H1 (cell line): ENCODE results near the gene GADD45B. TPM values are rescaled to one million over a fixed set of nuclear protein-coding genes. Genes with fewer than 3 reads are reported as not detected.

Experiments
- CTCF ChIA-PET: fragments of 300-600 bp; sonication (Branson Sonifier 250); formaldehyde crosslinking; loops from one replicate; lab custom pipeline; 2021; ENCODE audit not compliant: partially characterized antibody; lab: Charles Lee
- POLR2A ChIA-PET: fragments of 300-600 bp; sonication (Branson Sonifier 250); formaldehyde crosslinking; loops from one replicate; lab custom pipeline; 2021; ENCODE audit warnings: inconsistent platforms; ENCODE audit not compliant: partially characterized antibody; lab: Charles Lee
- DNase-seq, 2 experiments: peaks; one replicate each; pipeline versions ENCODE4 v3.0.0 to v3.0.0-alpha.2; 2010 to 2022; ENCODE audit warnings: low spot score in 2 of 2, low read depth in 1 of 2, mixed read lengths in 1 of 2
- FAIRE-seq: peaks from 2 replicates; lab custom pipeline; 2011; peaks lifted over from hg19 to GRCh38; lab: Jason Lieb, UNC
- H2AFZ ChIP-seq: 2 replicates; pipeline ENCODE4 v1.8.1; 2012; ENCODE audit warnings: low read length, inconsistent platforms
- H2AK5ac ChIP-seq: 2 replicates; pipeline ENCODE4 v1.6.1; 2013; ENCODE audit warnings: low read depth, low read length
- H2BK120ac ChIP-seq: replicated peaks from 2 replicates; pipeline ENCODE3; 2013; ENCODE audit warnings: low read depth, low read length, inconsistent platforms
- H2BK12ac ChIP-seq: 2 replicates; pipeline ENCODE4 v1.6.1; 2013; ENCODE audit warnings: low read depth, low read length
- H2BK15ac ChIP-seq: 2 replicates; pipeline ENCODE4 v1.6.1; 2013; ENCODE audit warnings: low read length
- H2BK20ac ChIP-seq: 2 replicates; pipeline ENCODE4 v1.6.1; 2013; ENCODE audit warnings: low read length
- H2BK5ac ChIP-seq: 2 replicates; pipeline ENCODE4 v1.6.1; 2013; ENCODE audit warnings: low read depth, low read length
- H3K14ac ChIP-seq: 2 replicates; pipeline ENCODE4 v1.6.1; 2013; ENCODE audit warnings: inconsistent platforms; ENCODE audit not compliant: insufficient read length
- H3K18ac ChIP-seq: 2 replicates; pipeline ENCODE4 v1.6.1; 2013; ENCODE audit warnings: low read length; ENCODE audit errors: extremely low read depth
- H3K23ac ChIP-seq: 2 replicates; pipeline ENCODE4 v1.6.1; 2013; ENCODE audit warnings: inconsistent platforms; ENCODE audit not compliant: insufficient read length
- H3K23me2 ChIP-seq: 2 replicates; pipeline ENCODE4 v1.6.1; 2013; ENCODE audit warnings: low read depth, low read length
- H3K27ac ChIP-seq: 2 replicates; pipeline ENCODE4 v1.6.1; 2011; ENCODE audit warnings: low read depth, low read length, inconsistent platforms
- H3K27me3 ChIP-seq, 4 experiments: replicated peaks in 1 of 4; 1 replicate in 1 of 4; 2 replicates in 3 of 4; pipeline versions ENCODE4 v1.6.1 to v1.8.1; 2011 to 2013; ENCODE audit warnings: low read length in 3 of 4, mild to moderate bottlenecking in 3 of 4, inconsistent platforms in 2 of 4, mixed read lengths in 2 of 4, moderate library complexity in 1 of 4; ENCODE audit not compliant: control insufficient read depth in 3 of 4, insufficient read depth in 3 of 4; ENCODE audit errors: extremely low read depth in 1 of 4
- H3K36me3 ChIP-seq, 4 experiments: 2 replicates each; pipeline versions ENCODE4 v1.6.1 to v1.8.1; 2011 to 2013; ENCODE audit warnings: mild to moderate bottlenecking in 4 of 4, low read length in 3 of 4, moderate library complexity in 2 of 4, control low read depth in 1 of 4, inconsistent platforms in 1 of 4; ENCODE audit not compliant: insufficient read depth in 4 of 4, control insufficient read depth in 2 of 4
- H3K4ac ChIP-seq: replicated peaks from 2 replicates; pipeline ENCODE3; 2013; ENCODE audit warnings: low read length, low read depth, mixed read lengths, inconsistent platforms; ENCODE audit not compliant: insufficient read length
- H3K4me1 ChIP-seq, 4 experiments: replicated peaks in 1 of 4; 1 replicate in 1 of 4; 2 replicates in 3 of 4; pipeline versions ENCODE4 v1.6.1 to v1.8.1; 2011 to 2013; ENCODE audit warnings: low read length in 3 of 4, inconsistent platforms in 2 of 4, mixed read lengths in 1 of 4; ENCODE audit not compliant: insufficient read depth in 4 of 4, control insufficient read depth in 3 of 4
- H3K4me2 ChIP-seq, 2 experiments: 2 replicates each; pipeline versions ENCODE4 v1.6.1 to v1.8.1; 2011 to 2013; ENCODE audit warnings: low read depth in 2 of 2, low read length in 2 of 2, control low read depth in 1 of 2, inconsistent platforms in 1 of 2, mild to moderate bottlenecking in 1 of 2; ENCODE audit not compliant: insufficient read depth in 1 of 2
- H3K4me3 ChIP-seq, 4 experiments: fragments of 200-600, 300-600 bp in 1 of 4; sonication (generic), shearing (Covaris generic), sonication (Bioruptor Twin) in 1 of 4; 2 replicates each; pipeline versions ENCODE4 v1.5.1 to v1.8.1; 2011 to 2016; ENCODE audit warnings: low read length in 4 of 4, low read depth in 3 of 4, control low read depth in 2 of 4, inconsistent platforms in 2 of 4, mild to moderate bottlenecking in 2 of 4, mixed read lengths in 1 of 4, moderate library complexity in 1 of 4; ENCODE audit not compliant: insufficient read depth in 2 of 4; ENCODE audit errors: extremely low read depth in 1 of 4
- H3K56ac ChIP-seq: replicated peaks from 2 replicates; pipeline ENCODE3; 2013; ENCODE audit warnings: low read depth, mild to moderate bottlenecking, mixed read lengths, low read length, inconsistent platforms; ENCODE audit not compliant: insufficient read length
- H3K79me1 ChIP-seq: 2 replicates; pipeline ENCODE4 v1.6.1; 2013; ENCODE audit warnings: low read depth, low read length, control low read depth
- H3K79me2 ChIP-seq, 2 experiments: 2 replicates each; pipeline versions ENCODE4 v1.6.1 to v1.8.1; 2012 to 2013; ENCODE audit warnings: low read length in 2 of 2, mild to moderate bottlenecking in 2 of 2, inconsistent platforms in 1 of 2; ENCODE audit not compliant: insufficient read depth in 2 of 2, control insufficient read depth in 1 of 2
- H3K9ac ChIP-seq, 4 experiments: replicated peaks in 1 of 4; 1 replicate in 1 of 4; 2 replicates in 3 of 4; pipeline versions ENCODE4 v1.6.1 to v1.8.1; 2011 to 2013; ENCODE audit warnings: low read depth in 3 of 4, low read length in 3 of 4, control low read depth in 2 of 4, mild to moderate bottlenecking in 2 of 4, moderate library complexity in 2 of 4, inconsistent platforms in 1 of 4; ENCODE audit errors: extremely low read depth in 1 of 4
- H3K9me3 ChIP-seq, 2 experiments: 2 replicates each; pipeline versions ENCODE4 v1.6.1 to v1.8.1; 2012 to 2013; ENCODE audit warnings: mild to moderate bottlenecking in 2 of 2, moderate library complexity in 2 of 2, control low read depth in 1 of 2, inconsistent platforms in 1 of 2, low read depth in 1 of 2, low read length in 1 of 2, mixed read lengths in 1 of 2; ENCODE audit not compliant: insufficient read depth in 2 of 2
- H4K20me1 ChIP-seq, 2 experiments: replicated peaks in 1 of 2; 2 replicates each; pipeline versions ENCODE3 to v1.8.1; 2011 to 2013; ENCODE audit warnings: inconsistent platforms in 2 of 2, low read length in 2 of 2, mild to moderate bottlenecking in 1 of 2; ENCODE audit not compliant: insufficient read depth in 2 of 2, control insufficient read depth in 1 of 2
- H4K5ac ChIP-seq: 2 replicates; pipeline ENCODE4 v1.6.1; 2013; ENCODE audit warnings: low read length, low read depth, mixed read lengths, inconsistent platforms; ENCODE audit not compliant: insufficient read length
- H4K8ac ChIP-seq: 2 replicates; pipeline ENCODE4 v1.8.0; 2013; ENCODE audit warnings: mild to moderate bottlenecking, moderate library complexity, low read length, inconsistent platforms; ENCODE audit not compliant: insufficient read depth; ENCODE audit errors: extremely low read depth
- H4K91ac ChIP-seq: replicated peaks from 2 replicates; pipeline ENCODE3; 2013; ENCODE audit warnings: low read length, mixed read lengths, inconsistent platforms; ENCODE audit not compliant: insufficient read length
- ASH2L ChIP-seq: fragments of 200-600, 300-600 bp; sonication (generic); IDR thresholded peaks from one replicate; pipeline ENCODE4 v1.7.1; 2017; ENCODE audit warnings: low read length
- CEBPB ChIP-seq: IDR thresholded peaks from 2 replicates; pipeline ENCODE4 v1.6.1; 2012; ENCODE audit warnings: low read depth, low read length
- CREB1 ChIP-seq: IDR thresholded peaks from 2 replicates; pipeline ENCODE4 v1.6.1; 2012; ENCODE audit warnings: inconsistent platforms
- GTF2F1 ChIP-seq: IDR thresholded peaks from 2 replicates; pipeline ENCODE4 v1.6.1; 2012; ENCODE audit warnings: low read depth, low read length, improper control_type of control experiment, borderline replicate concordance
- MAFK ChIP-seq: IDR thresholded peaks from 2 replicates; pipeline ENCODE4 v1.6.1; 2012; ENCODE audit warnings: low read depth, mild to moderate bottlenecking, improper control_type of control experiment, low read length
- MAX ChIP-seq: IDR thresholded peaks from 2 replicates; pipeline ENCODE4 v1.6.1; 2012; ENCODE audit warnings: inconsistent platforms
- RBBP5 ChIP-seq: IDR thresholded peaks from 2 replicates; pipeline ENCODE4 v1.7.1; 2012; ENCODE audit warnings: low read depth, mild to moderate bottlenecking, inconsistent platforms, low read length, moderate library complexity, borderline replicate concordance
- SAP30 ChIP-seq: fragments of 300-600 bp; sonication (generic); IDR thresholded peaks from 2 replicates; pipeline ENCODE4 v1.7.1; 2012; ENCODE audit warnings: low read length, moderate library complexity, mild to moderate bottlenecking, inconsistent platforms; ENCODE audit not compliant: insufficient read depth, insufficient replicate concordance
- TEAD4 ChIP-seq: IDR thresholded peaks from 2 replicates; pipeline ENCODE4 v1.6.1; 2012; ENCODE audit warnings: low read depth, low read length, inconsistent platforms, mixed read lengths
- WGBS, 2 experiments: shearing (Covaris generic) in 1 of 2; methylation state at CpG; one replicate each; pipeline versions ENCODE4 v1.1.6 to v1.1.7; 2013 to 2015; ENCODE audit warnings: low lambda C conversion rate in 2 of 2, mixed read lengths in 2 of 2, inconsistent platforms in 1 of 2, low coverage in 1 of 2, missing lambda C conversion rate in 1 of 2; ENCODE audit not compliant: insufficient replicate concordance in 2 of 2, insufficient coverage in 1 of 2, insufficient read length in 1 of 2; ENCODE audit errors: extremely low coverage in 1 of 2, missing lambda C conversion rate in 1 of 2; 5-methylcytosine and 5-hydroxymethylcytosine counted together
- polyA plus RNA-seq, 7 experiments: library from polyadenylated mRNA; depleted of rRNA in 3 of 7; stranded (reverse) in 5 of 7; unstranded in 2 of 7; fragments of >200 nt in 5 of 7; fragments of 200-250 nt in 2 of 7; gene quantifications; 1 replicate in 5 of 7; 2 replicates in 1 of 7; 4 replicates in 1 of 7; pipeline versions ENCODE4 v1.2.1 to v1.2.3, GENCODE V29; 2011 to 2013; ENCODE audit warnings: missing spikeins in 2 of 7, mixed read lengths in 2 of 7
- total RNA-seq: library from RNA; stranded (reverse); fragmentation: NEBNext Ultra II Directional; extraction: Animal tissue kit (Norgen Biotek cat#: 25700); gene quantifications from 2 replicates; pipeline ENCODE4 v1.2.1, GENCODE V29; 2021
- TF ChIP-seq, protein P1 (sequence below): IDR thresholded peaks from 2 replicates; pipeline ENCODE4 v1.6.1; 2012; ENCODE audit warnings: inconsistent platforms

GADD45B gene
- total and polyA plus RNA-seq, 2 of the 8 experiments (the other 6 are each of a cell fraction or from before 2014, with no cell fraction given), result 7.4 to 11.4 TPM

- ChIA-PET CTCF (interaction anchor here (0.6 to 12.9 kb wide), 14 partner anchors 11 to 1303 kb away, joined by 3 to 133 read pairs (median 3); partner anchors contain the start of gene GADD45B), POLR2A (interaction anchor here (0.5 to 6.7 kb wide), 19 partner anchors 9 to 184 kb away, joined by 3 to 98 read pairs (median 3); partner anchors contain the start of genes GADD45B and TIMM13)
- DNase-seq, result peak; percentile 91 to 93
- Histone ChIP-seq H3K4me3 (peak overlapping the region; percentile 37 to 65 (median 60)), H2BK20ac (no peak overlapping the region), H2BK15ac (no peak overlapping the region), H3K36me3 (no peaks in the 10 kb centered on the region), H3K9me3 (no peaks in the 10 kb centered on the region), H4K8ac (no peak overlapping the region), H2BK12ac (peak overlapping the region; percentile 63; the same call in 1 of the 2 replicates), H3K79me1 (no peaks in the 10 kb centered on the region), H2AFZ (peak overlapping the region; percentile 54; the same call in 1 of the 2 replicates), H2BK120ac (no peak overlapping the region), H3K4me1 (peaks cover 0 to 4% (median 0%) of the 10 kb centered on the region in 4 experiments; a peak in 1 of 7 replicates), H3K56ac (peak overlapping the region; percentile 16), H3K14ac (no peak overlapping the region), H4K20me1 (peaks cover 0 to 1% of the 10 kb centered on the region in 2 experiments), H3K9ac (no peak overlapping the region; a peak in 1 of 7 replicates), H3K23ac (no peak overlapping the region), H3K4ac (no peak overlapping the region), H3K23me2 (peaks cover 2% of the 10 kb centered on the region; the same call in 1 of the 2 replicates), H3K4me2 (peak overlapping the region; percentile 57 to 66), H3K18ac (peak overlapping the region; percentile 62; the same call in 1 of the 2 replicates), H4K5ac (peak overlapping the region; percentile 66), H4K91ac (peak overlapping the region; percentile 54), H3K27ac (no peak overlapping the region), H2BK5ac (no peak overlapping the region), H3K27me3 (no peaks in the 10 kb centered on the region), H2AK5ac (no peak overlapping the region), H3K79me2 (no peaks in the 10 kb centered on the region)
- FAIRE-seq, result peak; percentile 74
- 5% methylated on average over 35 of the region's 46 CpGs; no CpG with 5 or more reads in 1 of the 2 experiments for WGBS, 2 experiments
- TF ChIP-seq CREB1, result peak; percentile 59
- TF ChIP-seq GTF2F1, result no peak; the same call in 1 of the 2 replicates
- no peak for TF ChIP-seq SAP30
- 0 out of 2 replicates have a peak, but pooled peaks have one; percentile 35 for TF ChIP-seq MAX
- TF ChIP-seq TEAD4, result peak; percentile 100
- TF ChIP-seq RBBP5, result peak; percentile 6; the same call in 1 of the 2 replicates
- no peak for TF ChIP-seq ASH2L
- TF ChIP-seq, protein P1, sequence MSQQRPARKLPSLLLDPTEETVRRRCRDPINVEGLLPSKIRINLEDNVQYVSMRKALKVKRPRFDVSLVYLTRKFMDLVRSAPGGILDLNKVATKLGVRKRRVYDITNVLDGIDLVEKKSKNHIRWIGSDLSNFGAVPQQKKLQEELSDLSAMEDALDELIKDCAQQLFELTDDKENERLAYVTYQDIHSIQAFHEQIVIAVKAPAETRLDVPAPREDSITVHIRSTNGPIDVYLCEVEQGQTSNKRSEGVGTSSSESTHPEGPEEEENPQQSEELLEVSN, result peak; percentile 52; the same call in 1 of the 2 replicates
- TF ChIP-seq CEBPB, result peak; percentile 6; the same call in 1 of the 2 replicates
- no peak for TF ChIP-seq MAFK
Observed at GRCh38 chr19:2462635-2463421, 13.1 kb upstream of the GADD45B start.
